ENCODE data around the gene OSBPL5.

GRCh38 chr11:3158131-3158591, 6.9 kb downstream of the OSBPL5 start:
- TF ChIP-seq CTCF (IDR thresholded peaks at IDR 0.05; ENCODE audit: low read depth, low read length, poor library complexity, severe bottlenecking) (no peak), EZH2phosphoT487 (IDR thresholded peaks at IDR 0.05; ENCODE audit: borderline replicate concordance, low read length) (no peak)
